Muscle layer of colon (tissue), 2 donors: Measurements from ENCODE around the gene GOLGA8S.
"Not testable (repeated sequence)": the region's sequence is repeated elsewhere in the genome, so short reads cannot be mapped to it uniquely, and the experiment has no call there.

Experiments used
- H3K27ac ChIP-seq: one replicate; pipeline ENCODE4 v1.7.0; 2013; ENCODE audit warnings: low read depth, mild to moderate bottlenecking, low read length, moderate library complexity
- H3K27me3 ChIP-seq, 2 donors: one replicate each; pipeline ENCODE4 v1.7.0; 2013; ENCODE audit warnings: low read length in 2 of 2, mild to moderate bottlenecking in 2 of 2; ENCODE audit not compliant: insufficient read depth in 2 of 2, control insufficient read depth in 1 of 2
- H3K36me3 ChIP-seq: one replicate; pipeline ENCODE4 v1.7.0; 2013; ENCODE audit warnings: mild to moderate bottlenecking, low read length; ENCODE audit not compliant: insufficient read depth
- H3K4me1 ChIP-seq: one replicate; pipeline ENCODE4 v1.7.0; 2013; ENCODE audit warnings: mild to moderate bottlenecking, low read length; ENCODE audit not compliant: insufficient read depth
- H3K4me3 ChIP-seq, 2 donors: one replicate each; pipeline ENCODE4 v1.7.0; 2013; ENCODE audit warnings: low read length in 2 of 2, low read depth in 1 of 2, mild to moderate bottlenecking in 1 of 2, moderate library complexity in 1 of 2
- H3K9ac ChIP-seq: one replicate; pipeline ENCODE4 v1.7.0; 2013; ENCODE audit warnings: low read length
- H3K9me3 ChIP-seq: one replicate; pipeline ENCODE4 v1.7.0; 2013; ENCODE audit warnings: mild to moderate bottlenecking, low read length
- donor health status: abdominal sarcoma.
- donor health status: Adenocarcinoma of cecum.

The GOLGA8S gene

DNA sequence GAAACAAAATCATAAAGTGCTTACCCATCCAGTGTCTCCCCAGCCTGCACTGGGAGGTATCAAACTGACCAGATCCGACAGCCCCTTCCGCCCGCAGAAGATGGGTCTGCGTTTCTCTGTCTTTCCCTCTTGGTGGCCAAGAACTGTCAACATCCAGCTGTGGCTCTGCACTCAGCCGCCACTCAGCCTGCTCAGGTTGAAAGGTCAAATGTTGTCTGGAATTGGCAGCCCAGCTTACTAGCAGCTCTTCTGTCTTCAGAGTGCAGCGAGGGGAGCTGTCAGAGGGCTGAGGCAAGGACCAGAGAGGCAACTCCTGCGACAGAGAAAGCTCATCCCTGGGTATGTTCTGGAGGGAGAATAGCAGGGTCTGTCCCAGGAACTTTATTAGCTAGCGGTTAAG, 47.1 kb downstream of the GOLGA8S start:
- no peaks in the 10 kb centered on the region for H3K27me3 ChIP-seq
- no peak overlapping the region for H3K4me3 ChIP-seq
- no peaks in the 10 kb centered on the region for H3K36me3 ChIP-seq
- H3K4me1 ChIP-seq = no peaks in the 10 kb centered on the region
- H3K9ac ChIP-seq = no peak overlapping the region
- no peaks in the 10 kb centered on the region for H3K9me3 ChIP-seq
- no peak overlapping the region for H3K27ac ChIP-seq

GRCh38 chr15:23402140-23402539, 47.6 kb downstream of the GOLGA8S start:
- no peak overlapping the region for H3K4me3 ChIP-seq
- no peak overlapping the region for H3K9ac ChIP-seq
- no peaks in the 10 kb centered on the region for H3K4me1 ChIP-seq
- H3K36me3 ChIP-seq = no peaks in the 10 kb centered on the region
- H3K27me3 ChIP-seq = no peaks in the 10 kb centered on the region
- no peaks in the 10 kb centered on the region for H3K9me3 ChIP-seq
- H3K27ac ChIP-seq = no peak overlapping the region

DNA sequence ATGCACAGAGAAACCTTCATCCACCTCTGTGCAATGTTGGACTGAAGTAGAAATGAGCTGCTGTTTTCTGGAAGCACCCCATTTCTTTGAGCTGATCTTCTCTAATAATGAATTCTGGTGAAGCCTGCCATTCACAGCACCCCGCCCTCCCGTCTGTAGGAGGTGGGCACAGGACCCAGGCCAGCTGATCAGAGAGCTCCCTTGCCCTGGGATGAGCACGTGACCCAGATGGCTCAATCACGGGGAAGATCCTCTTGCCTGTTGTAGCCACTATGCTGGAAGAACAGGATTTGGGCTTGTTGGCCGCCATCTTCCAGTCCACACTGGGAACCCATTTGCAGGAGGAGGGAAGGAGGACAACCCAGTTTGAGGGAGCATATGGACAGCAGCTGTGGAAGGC, 48.0 kb downstream of the GOLGA8S start:
- H3K36me3 ChIP-seq = no peaks in the 10 kb centered on the region
- H3K27ac ChIP-seq = no peak overlapping the region
- no peaks in the 10 kb centered on the region for H3K4me1 ChIP-seq
- H3K4me3 ChIP-seq = no peak overlapping the region
- no peaks in the 10 kb centered on the region for H3K9me3 ChIP-seq
- H3K9ac ChIP-seq = no peak overlapping the region
- H3K27me3 ChIP-seq = no peaks in the 10 kb centered on the region

DNA sequence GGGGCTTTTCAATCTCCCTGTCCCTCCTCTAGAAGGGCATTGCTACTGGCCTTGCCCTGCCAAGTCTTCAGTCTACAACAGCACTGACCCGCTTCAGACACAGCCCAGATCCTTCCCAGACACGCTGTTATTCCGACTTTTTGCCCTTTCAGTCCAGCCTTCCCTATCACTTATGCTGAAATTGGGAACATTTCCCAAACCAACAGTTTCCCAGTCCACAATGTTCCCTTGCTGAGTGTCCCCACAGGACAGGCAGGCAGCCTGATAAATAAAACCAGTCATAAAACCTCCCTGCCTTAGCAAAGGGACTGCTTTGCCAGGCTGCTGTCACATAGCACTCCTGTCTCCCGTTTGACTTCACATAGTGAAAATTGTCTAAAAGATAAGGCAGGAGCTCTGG, 49.0 kb downstream of the GOLGA8S start:
- Histone ChIP-seq H3K9me3 (no peaks in the 10 kb centered on the region), H3K27me3 (no peaks in the 10 kb centered on the region), H3K36me3 (no peaks in the 10 kb centered on the region), H3K4me1 (no peaks in the 10 kb centered on the region), H3K27ac (no peak overlapping the region), H3K9ac (no peak overlapping the region), H3K4me3 (no peak overlapping the region)

DNA sequence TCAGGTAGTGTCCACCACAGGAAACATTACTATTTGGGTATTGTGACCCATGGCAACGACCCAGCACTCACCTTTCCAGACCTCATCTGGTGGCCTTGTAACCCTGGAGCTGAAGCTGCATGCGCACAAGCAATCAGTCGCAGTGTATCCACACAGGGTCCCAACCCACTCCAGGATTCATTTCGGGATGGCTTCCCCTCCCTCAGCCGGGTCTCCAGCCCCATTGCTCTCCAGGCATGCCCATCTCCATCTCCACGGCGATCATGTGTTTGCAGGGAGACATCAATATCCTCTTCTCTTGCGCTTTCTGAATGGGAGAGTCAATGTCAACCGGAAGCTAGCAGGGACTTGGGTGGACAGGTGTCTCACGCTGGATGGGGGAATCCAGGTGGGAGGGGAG, 57.3 kb downstream of the GOLGA8S start:
- no peaks in the 10 kb centered on the region for H3K27me3 ChIP-seq
- H3K4me3 ChIP-seq = no peak overlapping the region
- H3K27ac ChIP-seq = no peak overlapping the region
- no peak overlapping the region for H3K9ac ChIP-seq
- no peaks in the 10 kb centered on the region for H3K36me3 ChIP-seq
- no peaks in the 10 kb centered on the region for H3K4me1 ChIP-seq
- H3K9me3 ChIP-seq = no peaks in the 10 kb centered on the region

DNA sequence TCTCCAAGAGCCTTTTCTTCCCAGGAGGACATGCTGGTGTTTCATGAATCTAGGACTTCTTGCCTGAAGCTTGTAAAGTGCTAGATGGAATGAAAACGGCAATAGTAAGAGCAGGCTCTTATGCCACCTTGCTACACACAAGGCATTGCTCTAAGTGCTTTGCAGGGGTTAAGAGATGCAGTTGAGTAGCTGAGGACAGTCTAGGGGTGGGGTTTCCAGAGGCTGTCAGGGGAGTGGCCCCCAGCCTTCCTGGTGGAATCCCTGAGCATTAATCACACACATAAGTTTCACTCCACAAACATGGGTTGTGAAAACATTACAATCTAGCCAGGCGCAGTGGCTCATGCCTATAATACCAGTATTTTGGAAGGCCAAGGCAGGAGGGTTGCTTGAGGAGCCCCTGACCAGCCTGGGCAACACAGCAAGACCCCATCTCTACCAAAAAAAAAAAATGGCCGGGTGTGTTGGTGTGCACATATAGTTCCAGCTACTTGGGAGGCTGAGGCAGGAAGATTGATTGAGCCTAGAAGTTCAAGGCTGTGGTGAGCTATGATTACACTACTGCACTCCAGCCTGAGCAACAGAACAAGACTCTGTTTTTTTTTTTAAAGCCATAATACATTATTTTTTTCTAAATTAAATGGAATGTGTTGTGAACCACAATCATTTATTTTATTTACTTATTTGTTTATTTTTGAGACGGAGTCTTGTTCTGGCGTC, 58.5 kb downstream of the GOLGA8S start:
- H3K4me1 ChIP-seq, H3K9ac ChIP-seq, H3K4me3 ChIP-seq, H3K36me3 ChIP-seq, H3K27me3 ChIP-seq, H3K27ac ChIP-seq, H3K9me3 ChIP-seq: not testable (repeated sequence)
